Fibroblast of skin of left biceps (primary cell): ENCODE results near the gene SAV1.
A peak's percentile ranks its signal among the peaks of the same experiment; 100 is the strongest.

Experiments
- DNase-seq, 2 experiments: peaks; one replicate each; pipeline ENCODE4 v3.0.0-alpha.2; 2013; ENCODE audit warnings: low read depth in 2 of 2

SAV1 gene

DNA sequence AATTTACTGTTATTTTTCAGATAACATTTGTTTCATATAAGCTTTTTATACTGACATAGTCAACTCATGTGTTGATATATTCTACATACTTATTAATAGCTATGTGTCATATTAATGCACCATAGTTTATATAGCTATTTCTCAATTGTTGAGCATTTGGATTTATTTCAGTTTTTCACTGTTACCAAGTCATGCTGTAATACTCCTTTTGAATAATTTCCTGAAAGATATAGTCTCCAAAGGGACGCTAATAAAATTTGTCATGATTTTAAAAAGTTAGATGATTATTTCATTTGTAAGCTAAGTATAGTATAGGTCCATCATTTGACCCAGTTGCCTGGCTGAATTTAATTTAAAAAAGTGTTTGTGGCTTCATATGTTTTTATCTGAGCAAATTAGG lies 60.3 kb downstream of the SAV1 start:
- no peak for DNase-seq

DNA sequence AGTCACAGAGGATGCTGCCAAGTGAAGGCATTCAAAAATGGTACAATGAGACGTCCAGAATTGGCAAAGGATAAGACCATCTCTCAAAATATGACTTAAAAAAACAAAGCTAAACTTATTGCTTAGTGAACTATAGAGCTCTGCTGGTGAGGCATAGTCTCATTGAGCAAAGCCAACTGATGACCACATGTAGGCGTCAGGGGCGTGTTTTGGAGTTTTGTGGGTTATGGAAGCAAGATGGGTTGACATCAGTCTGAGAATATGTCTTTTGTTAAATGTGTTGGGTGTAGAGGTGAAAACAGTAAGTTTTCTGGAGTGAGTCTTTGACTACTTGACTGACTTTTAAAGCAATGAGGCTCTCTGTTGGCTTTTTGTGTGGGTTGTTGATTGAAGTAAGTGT lies 60.9 kb downstream of the SAV1 start:
- DNase-seq, result peak in 1 of 2 experiments; percentile 44

DNA sequence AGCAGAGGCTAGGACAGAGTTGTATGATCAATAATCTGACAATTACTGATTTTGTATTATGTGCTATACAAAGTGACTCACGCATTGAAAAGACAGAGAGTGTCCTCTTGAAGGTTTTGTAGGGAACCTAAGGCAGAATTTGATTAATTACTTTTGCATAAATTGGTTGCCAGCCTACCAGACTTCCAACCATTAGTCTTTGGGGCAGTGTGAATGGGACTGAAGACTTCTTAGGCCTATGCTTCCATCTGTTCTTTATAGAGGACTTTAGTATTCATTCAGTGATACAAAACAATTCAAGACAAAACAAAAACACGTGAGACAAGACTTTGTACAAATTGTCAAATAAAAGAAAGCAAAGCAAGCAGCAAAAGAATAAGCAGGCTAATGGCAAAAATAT lies 61.6 kb downstream of the SAV1 start:
- no peak for DNase-seq

DNA sequence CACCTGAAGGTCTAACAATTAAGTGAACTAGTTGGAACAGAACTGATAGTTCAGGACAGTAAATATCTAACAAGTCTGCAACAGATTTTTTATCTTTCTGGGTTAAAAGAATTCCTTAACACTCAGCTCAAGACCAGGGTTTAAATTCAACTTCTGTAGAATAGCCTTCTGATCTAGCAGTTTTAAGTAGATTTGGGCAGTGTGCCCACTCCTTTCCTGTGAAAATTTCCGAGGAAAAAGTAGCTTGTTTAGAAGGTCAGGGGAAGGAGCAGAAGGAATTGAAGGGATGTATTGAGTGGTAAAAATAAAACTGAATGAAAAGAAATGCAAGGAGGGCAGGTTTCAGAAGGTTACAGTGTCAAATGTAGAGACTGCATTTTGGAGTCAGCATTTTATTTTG lies 62.3 kb downstream of the SAV1 start:
- DNase-seq, result no peak

DNA sequence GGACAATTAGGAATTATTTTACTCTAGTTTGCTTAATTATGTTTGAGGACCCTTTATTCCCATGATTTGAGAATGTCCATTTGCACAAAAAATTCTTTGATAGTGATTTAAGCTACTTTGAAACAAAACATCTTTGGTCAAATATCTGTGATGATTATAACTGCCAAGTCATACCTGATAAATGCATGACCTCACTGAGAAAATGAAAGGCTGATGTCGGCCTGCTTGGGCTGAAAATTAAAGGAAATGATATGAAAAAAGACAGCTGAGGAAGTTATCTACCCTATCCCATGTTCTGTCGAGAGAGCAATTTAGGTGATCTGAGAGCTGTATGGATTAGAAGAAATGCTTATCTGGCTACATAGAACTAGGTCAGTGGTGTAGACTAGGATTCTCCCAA lies 64.5 kb downstream of the SAV1 start:
- no peak for DNase-seq

DNA sequence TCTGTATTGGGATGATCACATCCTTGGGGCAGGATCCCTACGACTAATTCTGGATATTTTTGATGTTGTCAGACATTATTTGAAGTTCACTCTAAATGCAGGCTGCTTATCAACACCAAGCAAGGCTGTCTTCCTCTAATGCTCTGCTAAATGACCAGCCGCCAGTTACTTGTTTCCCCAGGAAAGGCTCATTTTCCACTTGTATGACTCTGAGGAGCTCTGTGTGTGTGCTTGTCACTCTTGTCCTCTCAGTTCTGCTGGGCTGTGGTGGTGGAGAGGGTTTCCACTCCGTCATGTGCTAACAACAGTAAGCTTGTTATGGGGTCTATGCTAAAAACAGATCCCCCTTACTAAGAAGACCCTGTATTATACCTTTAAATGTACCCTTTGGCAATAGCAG lies 66.1 kb downstream of the SAV1 start:
- no peak for DNase-seq

DNA sequence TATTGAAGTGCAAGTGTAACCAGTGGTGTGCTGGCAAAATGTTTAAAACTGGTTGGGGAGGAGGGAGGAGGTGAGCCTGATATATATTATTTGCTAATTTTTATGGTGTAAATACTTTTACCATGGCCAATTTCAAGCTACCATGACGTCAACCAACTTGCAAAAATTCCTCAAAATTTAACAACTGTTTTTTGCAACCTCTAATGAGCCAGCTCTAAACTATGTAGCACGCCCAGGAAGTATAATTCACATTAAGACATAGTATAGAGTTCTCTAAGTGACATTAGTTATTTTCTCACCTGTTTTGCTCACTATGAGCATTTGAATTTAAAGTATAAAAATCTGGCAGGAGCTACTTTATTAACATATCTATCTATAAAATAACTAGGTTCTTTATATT lies 66.7 kb downstream of the SAV1 start:
- no peak for DNase-seq

DNA sequence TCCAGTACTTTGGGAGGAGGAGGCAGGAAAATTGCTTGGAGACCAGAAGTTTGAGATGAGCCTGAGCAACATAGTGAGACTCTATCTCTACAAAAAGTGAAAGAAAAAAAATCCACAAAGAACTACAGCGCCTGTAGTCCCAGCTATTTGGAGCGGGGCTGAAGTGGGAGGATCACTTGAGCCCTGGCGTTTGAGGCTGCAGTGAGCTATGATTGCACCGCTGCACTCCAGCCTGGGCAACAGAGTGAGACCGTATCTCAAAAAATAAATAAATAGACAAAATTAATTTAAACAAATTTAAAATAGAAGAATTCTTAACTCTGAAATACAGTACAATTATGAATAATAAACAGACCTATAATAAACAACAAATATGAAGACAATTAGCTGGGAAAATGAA lies 67.3 kb downstream of the SAV1 start:
- DNase-seq, result no peak

DNA sequence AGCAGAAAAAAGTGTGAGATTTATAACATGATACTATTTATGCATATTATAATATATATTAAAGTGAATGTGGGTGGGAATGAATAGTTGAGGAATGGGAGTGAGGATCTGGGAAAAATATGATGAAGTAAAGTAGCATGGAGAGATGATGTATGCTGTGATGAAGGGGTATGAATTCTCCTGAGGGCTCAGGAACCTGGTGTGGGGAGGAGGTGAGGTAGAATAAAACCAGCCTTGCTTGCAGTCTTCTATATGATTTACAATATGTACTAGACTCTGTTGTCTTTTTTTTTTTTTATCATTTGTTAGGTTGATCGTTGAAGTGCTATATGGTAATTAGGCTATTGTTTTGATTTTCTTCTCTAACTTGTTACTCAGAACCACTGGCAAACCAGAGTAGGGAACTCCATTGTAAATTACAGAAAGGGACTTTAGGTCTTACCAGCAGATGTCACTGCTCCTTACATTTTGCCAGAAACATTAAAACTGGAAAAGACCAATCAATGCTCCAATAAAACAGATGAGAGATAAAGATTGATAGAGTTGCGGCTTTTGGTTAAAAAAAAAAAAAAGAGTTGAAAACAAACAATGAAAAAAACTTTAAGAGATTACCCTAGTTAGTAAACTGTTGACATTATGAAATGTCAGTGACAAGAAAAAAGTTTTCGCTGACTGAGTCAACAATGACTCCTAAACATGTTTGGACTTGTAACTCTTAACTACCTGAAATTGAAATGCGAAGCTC lies 68.2 kb downstream of the SAV1 start:
- no peak for DNase-seq

DNA sequence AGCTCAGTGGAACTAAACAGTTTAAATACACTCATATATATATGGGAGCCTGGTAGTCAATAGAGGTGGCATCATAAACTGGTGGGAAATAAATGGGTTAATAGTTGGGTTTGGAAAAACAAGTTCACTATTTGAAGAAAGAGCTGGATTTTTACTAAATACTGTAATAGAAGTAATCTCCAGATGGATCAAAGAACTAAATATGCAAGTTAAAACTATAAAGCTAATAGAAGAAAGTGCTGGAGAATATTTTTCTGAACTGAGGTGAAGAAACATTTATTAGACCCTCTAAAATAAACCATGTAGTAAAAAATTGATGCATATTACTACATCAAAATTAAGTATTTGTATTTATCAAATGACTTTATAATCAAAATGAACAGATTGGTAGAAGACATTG lies 69.3 kb downstream of the SAV1 start:
- no peak for DNase-seq

DNA sequence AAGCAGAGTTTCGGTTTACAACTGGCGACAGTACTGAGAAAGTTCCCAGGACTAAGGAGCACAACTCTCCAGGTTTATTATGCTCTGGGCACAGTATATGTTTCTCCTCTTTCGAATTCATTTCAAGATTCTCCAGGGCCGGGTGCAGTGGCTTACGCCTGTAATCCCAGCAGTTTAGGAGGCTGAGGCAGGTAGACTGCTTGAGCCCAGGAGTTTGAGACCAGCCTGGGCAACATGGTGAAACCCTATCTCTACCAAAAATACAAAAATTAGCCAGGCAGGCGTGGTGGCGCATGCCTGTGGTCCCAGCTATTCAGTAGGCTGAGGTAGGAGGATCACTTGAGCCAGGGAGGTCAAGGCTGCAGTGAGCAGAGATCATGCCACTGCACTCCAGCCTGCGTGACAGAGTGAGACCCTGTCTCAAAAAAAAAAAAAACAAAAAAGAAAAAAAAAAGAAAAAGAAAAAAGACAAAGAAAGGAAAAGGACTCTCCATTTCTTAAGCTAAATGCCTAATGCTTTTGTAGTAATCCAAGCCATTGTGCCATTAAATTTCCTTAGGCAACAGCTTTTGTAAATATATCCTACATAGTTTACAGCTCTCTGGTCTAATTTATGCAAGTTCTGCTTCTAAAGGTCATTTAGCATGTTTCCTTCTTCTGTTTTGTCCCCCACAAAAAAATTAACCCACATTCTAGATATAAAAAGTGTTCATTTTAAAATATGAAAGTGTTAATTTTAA lies 73.4 kb downstream of the SAV1 start:
- DNase-seq, result no peak

DNA sequence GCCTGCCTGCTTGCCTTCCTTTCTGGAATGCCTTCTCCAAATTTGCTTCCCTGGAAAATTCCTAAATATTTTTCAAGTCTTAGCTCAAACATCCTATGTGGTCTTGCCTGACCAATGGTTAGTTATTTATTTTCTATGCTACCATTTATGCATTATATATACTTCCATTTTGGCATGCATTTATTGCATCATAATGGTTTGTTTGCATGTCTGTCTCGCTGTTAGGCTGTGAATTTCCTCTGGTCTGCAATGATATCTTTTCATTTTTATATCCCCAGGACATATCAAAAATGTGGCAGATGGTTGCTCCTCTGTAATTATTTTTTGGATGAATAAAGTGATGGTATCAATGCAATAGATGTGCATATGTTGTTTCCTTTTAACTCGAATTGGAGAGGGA lies 77.6 kb downstream of the SAV1 start:
- DNase-seq, result no peak
